Osteocyte (in vitro differentiated cells): Measurements from ENCODE around the gene SMYD3. TPM values are rescaled to one million over a fixed set of nuclear protein-coding genes. Genes with fewer than 3 reads are reported as not detected.

Experiments
- DNase-seq: peaks from one replicate; pipeline ENCODE4 v3.0.0; 2021; ENCODE audit warnings: mixed read lengths; ENCODE audit not compliant: unreplicated experiment; ENCODE audit errors: extremely low spot score
- H3K27ac Mint-ChIP-seq: one replicate; pipeline ENCODE4 v1.8.0; 2021; ENCODE audit warnings: mild to moderate bottlenecking, mixed read lengths; ENCODE audit not compliant: unreplicated experiment
- H3K27me3 Mint-ChIP-seq: one replicate; pipeline ENCODE4 v1.8.0; 2021; ENCODE audit warnings: mixed read lengths; ENCODE audit not compliant: unreplicated experiment
- H3K36me3 Mint-ChIP-seq: one replicate; pipeline ENCODE4 v1.8.0; 2021; ENCODE audit warnings: mixed read lengths; ENCODE audit not compliant: unreplicated experiment
- H3K4me1 Mint-ChIP-seq: one replicate; pipeline ENCODE4 v1.8.0; 2021; ENCODE audit warnings: mixed read lengths; ENCODE audit not compliant: unreplicated experiment
- H3K4me3 Mint-ChIP-seq: one replicate; pipeline ENCODE4 v1.8.0; 2021; ENCODE audit warnings: mild to moderate bottlenecking, moderate library complexity, mixed read lengths; ENCODE audit not compliant: unreplicated experiment
- H3K9me3 Mint-ChIP-seq: one replicate; pipeline ENCODE4 v1.8.0; 2021; ENCODE audit warnings: mixed read lengths; ENCODE audit not compliant: unreplicated experiment
- CTCF ChIP-seq: fragments of 200-600 bp; sonication (generic); IDR thresholded peaks from 2 replicates; pipeline ENCODE4 v1.5.0; 2021; ENCODE audit warnings: antibody characterized with exemption, mild to moderate bottlenecking, moderate library complexity
- total RNA-seq: library from RNA; stranded (reverse); gene quantifications from 2 replicates; pipeline ENCODE4 v1.2.1, GENCODE V29; 2021

The SMYD3 gene
- total RNA-seq, 1 donor from 2014 or later = 22.3 TPM

- no peaks in the 10 kb centered on the region for H3K27me3 Mint-ChIP-seq
- no peaks in the 10 kb centered on the region for H3K9me3 Mint-ChIP-seq
These were observed 197.7 kb downstream of the SMYD3 start for GRCh38 chr1:246309247-246309884.

GRCh38 chr1:246308533-246309075 lies 198.5 kb downstream of the SMYD3 start:
- Mint-ChIP-seq H3K27me3 (no peaks in the 10 kb centered on the region), H3K9me3 (no peaks in the 10 kb centered on the region), H3K36me3 (no peaks in the 10 kb centered on the region), H3K27ac (no peak overlapping the region), H3K4me3 (no peak overlapping the region), H3K4me1 (peaks cover 9% of the 10 kb centered on the region)
- TF ChIP-seq CTCF = no peak
- no peak for DNase-seq

More at GRCh38 chr1:246309247-246309884, 197.7 kb downstream of the SMYD3 start:
- Mint-ChIP-seq H3K4me1 (peaks cover 9% of the 10 kb centered on the region), H3K36me3 (no peaks in the 10 kb centered on the region), H3K4me3 (no peak overlapping the region), H3K27ac (no peak overlapping the region)
- TF ChIP-seq CTCF = no peak
- no peak for DNase-seq

- no peak overlapping the region for H3K27ac Mint-ChIP-seq
- no peak for TF ChIP-seq CTCF
- no peak overlapping the region for H3K4me3 Mint-ChIP-seq
- H3K36me3 Mint-ChIP-seq = no peaks in the 10 kb centered on the region
- H3K27me3 Mint-ChIP-seq = no peaks in the 10 kb centered on the region
- H3K4me1 Mint-ChIP-seq = peaks cover 25% of the 10 kb centered on the region
- H3K9me3 Mint-ChIP-seq = no peaks in the 10 kb centered on the region
- no peak for DNase-seq
These were observed 200.6 kb downstream of the SMYD3 start for GRCh38 chr1:246306415-246307037.

- Mint-ChIP-seq H3K27ac (no peak overlapping the region), H3K9me3 (no peaks in the 10 kb centered on the region), H3K4me1 (peaks cover 36% of the 10 kb centered on the region)
These were observed 202.4 kb downstream of the SMYD3 start for GRCh38 chr1:246304484-246305259.

More at GRCh38 chr1:246304484-246305259, 202.4 kb downstream of the SMYD3 start:
- Mint-ChIP-seq H3K27me3 (no peaks in the 10 kb centered on the region), H3K4me3 (no peak overlapping the region), H3K36me3 (no peaks in the 10 kb centered on the region)
- DNase-seq = no peak
- TF ChIP-seq CTCF = no peak
